GM12872 (cell line): ENCODE data around the gene NECAP2.

Experiments
- TF ChIP-seq, protein P1 (sequence below): IDR thresholded peaks from 3 replicates; pipeline ENCODE4 v1.5.1; 2011; ENCODE audit warnings: low read depth, mild to moderate bottlenecking, low read length, moderate library complexity; ENCODE audit not compliant: insufficient read depth

The NECAP2 gene

DNA sequence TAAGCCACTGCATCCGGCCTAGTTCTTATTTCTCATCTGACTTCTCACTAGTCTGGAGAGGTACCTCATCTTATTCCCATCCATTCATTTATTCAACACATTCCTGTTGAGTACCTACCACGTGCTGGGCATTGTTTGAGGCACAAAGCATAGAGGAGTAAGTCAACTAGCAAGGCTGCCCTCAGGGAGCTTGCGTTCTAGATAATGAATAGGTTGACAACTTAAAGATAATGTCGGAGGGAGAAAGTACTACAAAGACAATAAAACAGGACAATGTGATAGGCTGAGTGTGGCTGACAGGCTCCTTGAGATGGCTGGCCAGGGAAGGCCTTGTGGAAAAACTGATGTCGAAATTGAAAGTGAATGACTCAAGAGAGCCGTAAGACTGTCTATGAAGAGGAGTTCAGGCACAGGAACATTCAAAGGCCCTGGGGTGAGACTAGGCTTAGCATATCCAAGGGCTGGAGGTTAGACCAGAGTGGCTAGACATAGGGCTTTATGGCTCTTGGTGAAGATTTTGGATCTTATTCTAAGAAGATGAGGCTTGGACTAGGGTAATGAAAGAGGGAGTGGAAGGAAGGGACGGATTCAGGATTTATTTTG, 21.6 kb upstream of the NECAP2 start:
- TF ChIP-seq, protein P1, sequence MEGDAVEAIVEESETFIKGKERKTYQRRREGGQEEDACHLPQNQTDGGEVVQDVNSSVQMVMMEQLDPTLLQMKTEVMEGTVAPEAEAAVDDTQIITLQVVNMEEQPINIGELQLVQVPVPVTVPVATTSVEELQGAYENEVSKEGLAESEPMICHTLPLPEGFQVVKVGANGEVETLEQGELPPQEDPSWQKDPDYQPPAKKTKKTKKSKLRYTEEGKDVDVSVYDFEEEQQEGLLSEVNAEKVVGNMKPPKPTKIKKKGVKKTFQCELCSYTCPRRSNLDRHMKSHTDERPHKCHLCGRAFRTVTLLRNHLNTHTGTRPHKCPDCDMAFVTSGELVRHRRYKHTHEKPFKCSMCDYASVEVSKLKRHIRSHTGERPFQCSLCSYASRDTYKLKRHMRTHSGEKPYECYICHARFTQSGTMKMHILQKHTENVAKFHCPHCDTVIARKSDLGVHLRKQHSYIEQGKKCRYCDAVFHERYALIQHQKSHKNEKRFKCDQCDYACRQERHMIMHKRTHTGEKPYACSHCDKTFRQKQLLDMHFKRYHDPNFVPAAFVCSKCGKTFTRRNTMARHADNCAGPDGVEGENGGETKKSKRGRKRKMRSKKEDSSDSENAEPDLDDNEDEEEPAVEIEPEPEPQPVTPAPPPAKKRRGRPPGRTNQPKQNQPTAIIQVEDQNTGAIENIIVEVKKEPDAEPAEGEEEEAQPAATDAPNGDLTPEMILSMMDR: no peak

- TF ChIP-seq, protein P1: no peak
Observed at GRCh38 chr1:16420424-16421118, 20.0 kb upstream of the NECAP2 start.

GRCh38 chr1:16421201-16421600, 19.3 kb upstream of the NECAP2 start:
- TF ChIP-seq, protein P1: no peak

GRCh38 chr1:16422041-16422440, 18.5 kb upstream of the NECAP2 start:
- TF ChIP-seq, protein P1: no peak

GRCh38 chr1:16425125-16426025, 15.1 kb upstream of the NECAP2 start:
- TF ChIP-seq, protein P1: no peak

DNA sequence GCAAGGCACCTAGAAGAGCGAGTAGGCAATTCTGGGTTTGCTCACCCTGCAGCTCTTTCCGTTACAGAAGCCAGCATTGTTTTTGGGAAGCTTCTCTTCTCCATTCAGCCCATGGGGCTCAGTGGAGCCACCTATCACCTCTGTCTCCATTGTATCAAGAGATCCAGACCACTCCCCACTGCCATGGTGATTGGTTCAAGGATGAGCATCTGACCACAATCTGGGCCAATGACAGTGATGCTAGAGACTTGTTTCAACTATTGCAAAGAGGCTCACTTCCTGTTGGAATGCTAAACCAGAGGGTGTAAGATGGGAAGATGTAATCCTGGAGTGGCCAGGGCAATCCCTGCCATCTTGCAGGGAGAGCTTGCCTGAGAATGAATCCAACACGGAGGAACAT, 9.9 kb upstream of the NECAP2 start:
- TF ChIP-seq, protein P1: no peak

DNA sequence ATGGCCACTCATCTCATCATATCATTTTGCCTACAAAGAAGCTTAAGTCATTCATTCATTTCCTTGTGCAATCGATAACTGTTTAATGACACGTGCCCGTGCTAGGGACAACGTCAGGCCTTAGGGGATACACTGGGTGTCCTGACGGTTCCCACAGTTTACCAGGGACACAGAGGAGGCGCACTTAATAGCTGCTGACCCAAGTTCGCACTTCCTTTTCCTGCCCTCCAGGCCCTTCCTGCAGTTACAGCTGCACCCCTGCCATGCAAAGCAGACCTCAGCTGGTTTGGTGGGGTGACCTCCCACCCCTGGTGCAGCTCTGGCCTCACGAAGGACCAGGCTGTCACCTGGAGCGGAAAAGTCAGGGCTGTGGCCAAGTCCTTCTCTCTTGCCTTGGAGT, 7.5 kb upstream of the NECAP2 start:
- TF ChIP-seq, protein P1: no peak
